Fibroblast of upper back skin (primary cell): ENCODE data around the gene PLCXD3.

Source experiments
- DNase-seq: peaks from one replicate; pipeline ENCODE4 v3.0.0-alpha.2; 2013

The PLCXD3 gene

GRCh38 chr5:41410737-41411136 is 99.7 kb downstream of the PLCXD3 start:
- DNase-seq: no peak

GRCh38 chr5:41410307-41410706 is 100.1 kb downstream of the PLCXD3 start:
- no peak for DNase-seq

- peak; percentile 66 for DNase-seq
Measured at GRCh38 chr5:41408676-41409443, 101.5 kb downstream of the PLCXD3 start.

GRCh38 chr5:41406936-41407335 is 103.5 kb downstream of the PLCXD3 start:
- no peak for DNase-seq

- no peak for DNase-seq
Measured at GRCh38 chr5:41406424-41406823, 104.0 kb downstream of the PLCXD3 start.

- no peak for DNase-seq
Measured at GRCh38 chr5:41404757-41405156, 105.6 kb downstream of the PLCXD3 start.

GRCh38 chr5:41403846-41404245 is 106.6 kb downstream of the PLCXD3 start:
- DNase-seq: peak; percentile 13

- no peak for DNase-seq
Measured at GRCh38 chr5:41402845-41403244, 107.6 kb downstream of the PLCXD3 start.

GRCh38 chr5:41399839-41400238 is 110.6 kb downstream of the PLCXD3 start:
- no peak for DNase-seq

- DNase-seq: no peak
Measured at GRCh38 chr5:41392016-41392415, 118.4 kb downstream of the PLCXD3 start.

- DNase-seq: no peak
Measured at GRCh38 chr5:41374631-41375030, 135.8 kb downstream of the PLCXD3 start.

- DNase-seq: no peak
Measured at GRCh38 chr5:41373230-41373629, 137.2 kb downstream of the PLCXD3 start.

GRCh38 chr5:41371738-41372137 is 138.7 kb downstream of the PLCXD3 start:
- peak; percentile 66 for DNase-seq

- no peak for DNase-seq
Measured at GRCh38 chr5:41370482-41370881, 139.9 kb downstream of the PLCXD3 start.

- no peak for DNase-seq
Measured at GRCh38 chr5:41369799-41370198, 140.6 kb downstream of the PLCXD3 start.

GRCh38 chr5:41368158-41368557 is 142.2 kb downstream of the PLCXD3 start:
- DNase-seq: peak; percentile 38

GRCh38 chr5:41365369-41365768 is 145.0 kb downstream of the PLCXD3 start:
- DNase-seq: no peak

GRCh38 chr5:41364346-41364745 is 146.1 kb downstream of the PLCXD3 start:
- no peak for DNase-seq

- no peak for DNase-seq
Measured at GRCh38 chr5:41363343-41363986, 146.9 kb downstream of the PLCXD3 start.

- no peak for DNase-seq
Measured at GRCh38 chr5:41356786-41357185, 153.6 kb downstream of the PLCXD3 start.

GRCh38 chr5:41349846-41350245 is 160.6 kb downstream of the PLCXD3 start:
- DNase-seq: no peak

GRCh38 chr5:41347569-41347968 is 162.8 kb downstream of the PLCXD3 start:
- no peak for DNase-seq

- no peak for DNase-seq
Measured at GRCh38 chr5:41346609-41347008, 163.8 kb downstream of the PLCXD3 start.

GRCh38 chr5:41345295-41345694 is 165.1 kb downstream of the PLCXD3 start:
- no peak for DNase-seq

GRCh38 chr5:41339339-41339738 is 171.1 kb downstream of the PLCXD3 start:
- DNase-seq: no peak
